ENCODE measurements around the gene CCDC34. TPM values are rescaled to one million over a fixed set of nuclear protein-coding genes. Genes with fewer than 3 reads are reported as not detected.

Gene CCDC34
- total and polyA plus RNA-seq, 4 donors, result 1.1 to 10.5 (median 1.5) TPM

DNA sequence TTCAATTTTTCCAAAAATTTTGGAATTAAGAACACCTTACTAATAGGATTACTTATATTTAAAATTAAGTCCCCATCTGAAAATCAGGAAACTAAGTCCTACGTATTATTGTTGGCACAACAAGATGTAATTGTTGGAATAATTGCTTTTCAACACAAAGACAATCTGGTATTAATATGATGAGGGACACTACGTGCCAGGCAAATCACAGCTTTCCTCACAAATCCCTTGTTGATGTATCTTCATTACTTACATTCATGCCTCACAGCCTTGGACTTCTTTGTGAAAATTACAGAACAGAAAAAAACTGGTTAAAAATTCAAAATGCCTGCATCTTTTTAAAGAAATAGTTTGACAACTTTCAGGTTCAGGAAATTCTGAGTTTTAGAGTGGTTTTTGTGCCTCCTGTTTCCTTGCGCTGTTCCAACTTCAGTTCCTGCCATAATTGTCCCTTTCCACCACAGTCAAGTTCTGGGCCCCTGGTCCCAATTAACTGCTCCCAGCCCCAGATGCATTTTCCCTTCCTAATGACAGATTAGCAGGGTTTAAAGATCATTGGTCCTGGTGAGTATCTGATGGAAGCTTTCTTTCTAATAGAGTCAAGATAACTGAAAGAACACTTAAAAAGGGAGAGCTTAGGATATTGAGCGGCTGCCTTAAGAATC lies 23.3 kb upstream of the CCDC34 start:
- DNase-seq (ENCODE audit: low spot score), result no peak
- Histone ChIP-seq H3K27me3 (ENCODE audit: control insufficient read depth in 4 of 4, insufficient read depth in 4 of 4, low read length in 3 of 4) (no peaks in the 10 kb centered on the region), H3K4me3 (ENCODE audit: low read depth in 1 of 3, low read length in 3 of 3) (no peak overlapping the region), H3K36me3 (ENCODE audit: control insufficient read depth in 4 of 4, insufficient read depth in 3 of 4, low read depth in 1 of 4, low read length in 3 of 4) (peaks cover 0 to 14% (median 3%) of the 10 kb centered on the region in 4 donors), H3K9ac (ENCODE audit: low read depth in 1 of 2, low read length in 2 of 2) (no peak overlapping the region), H3K27ac (ENCODE audit: low read depth in 1 of 2, low read length in 2 of 2) (no peak overlapping the region), H3K9me3 (ENCODE audit: control insufficient read depth in 4 of 4, low read length in 3 of 4) (no peaks in the 10 kb centered on the region), H3K4me1 (ENCODE audit: control insufficient read depth in 4 of 4, insufficient read depth in 4 of 4, low read length in 3 of 4) (peaks cover 2 to 17% (median 11%) of the 10 kb centered on the region in 4 donors)
- 97% methylated on average over 4 of the region's 4 CpGs for WGBS
- TF ChIP-seq GABPA (IDR thresholded peaks at IDR 0.05 in 1 of 2, conservative IDR thresholded peaks at IDR 0.05 in 1 of 2) (no peak), HNF4G (IDR thresholded peaks at IDR 0.05) (no peak), ATF3 (IDR thresholded peaks at IDR 0.05) (no peak), EGR1 (IDR thresholded peaks at IDR 0.05; ENCODE audit: low read depth in 2 of 2) (no peak), SP1 (IDR thresholded peaks at IDR 0.05) (no peak), MAX (IDR thresholded peaks at IDR 0.05) (no peak), FOXA2 (IDR thresholded peaks at IDR 0.05) (no peak), HNF4A (conservative IDR thresholded peaks at IDR 0.05) (no peak), REST (IDR thresholded peaks at IDR 0.05) (no peak), ZBTB33 (IDR thresholded peaks at IDR 0.05) (no peak), RXRA (IDR thresholded peaks at IDR 0.05) (no peak), TAF1 (conservative IDR thresholded peaks at IDR 0.05) (no peak), NR2F2 (IDR thresholded peaks at IDR 0.05) (no peak), JUND (IDR thresholded peaks at IDR 0.05) (no peak), YY1 (IDR thresholded peaks at IDR 0.05) (no peak), FOXA1 (IDR thresholded peaks at IDR 0.05) (no peak), RAD21 (IDR thresholded peaks at IDR 0.05) (no peak)
- TF ChIP-seq, protein P1, sequence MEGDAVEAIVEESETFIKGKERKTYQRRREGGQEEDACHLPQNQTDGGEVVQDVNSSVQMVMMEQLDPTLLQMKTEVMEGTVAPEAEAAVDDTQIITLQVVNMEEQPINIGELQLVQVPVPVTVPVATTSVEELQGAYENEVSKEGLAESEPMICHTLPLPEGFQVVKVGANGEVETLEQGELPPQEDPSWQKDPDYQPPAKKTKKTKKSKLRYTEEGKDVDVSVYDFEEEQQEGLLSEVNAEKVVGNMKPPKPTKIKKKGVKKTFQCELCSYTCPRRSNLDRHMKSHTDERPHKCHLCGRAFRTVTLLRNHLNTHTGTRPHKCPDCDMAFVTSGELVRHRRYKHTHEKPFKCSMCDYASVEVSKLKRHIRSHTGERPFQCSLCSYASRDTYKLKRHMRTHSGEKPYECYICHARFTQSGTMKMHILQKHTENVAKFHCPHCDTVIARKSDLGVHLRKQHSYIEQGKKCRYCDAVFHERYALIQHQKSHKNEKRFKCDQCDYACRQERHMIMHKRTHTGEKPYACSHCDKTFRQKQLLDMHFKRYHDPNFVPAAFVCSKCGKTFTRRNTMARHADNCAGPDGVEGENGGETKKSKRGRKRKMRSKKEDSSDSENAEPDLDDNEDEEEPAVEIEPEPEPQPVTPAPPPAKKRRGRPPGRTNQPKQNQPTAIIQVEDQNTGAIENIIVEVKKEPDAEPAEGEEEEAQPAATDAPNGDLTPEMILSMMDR (IDR thresholded peaks at IDR 0.05; ENCODE audit: low read depth, low read length, missing input control), result no peak

All from liver (tissue), 9 donors.